ENCODE data around the gene SLC16A13. TPM values are rescaled to one million over a fixed set of nuclear protein-coding genes. Genes with fewer than 3 reads are reported as not detected.

SLC16A13 gene
- total RNA-seq, 2 experiments from 2014 or later = 8.3 to 9.6 TPM

DNA sequence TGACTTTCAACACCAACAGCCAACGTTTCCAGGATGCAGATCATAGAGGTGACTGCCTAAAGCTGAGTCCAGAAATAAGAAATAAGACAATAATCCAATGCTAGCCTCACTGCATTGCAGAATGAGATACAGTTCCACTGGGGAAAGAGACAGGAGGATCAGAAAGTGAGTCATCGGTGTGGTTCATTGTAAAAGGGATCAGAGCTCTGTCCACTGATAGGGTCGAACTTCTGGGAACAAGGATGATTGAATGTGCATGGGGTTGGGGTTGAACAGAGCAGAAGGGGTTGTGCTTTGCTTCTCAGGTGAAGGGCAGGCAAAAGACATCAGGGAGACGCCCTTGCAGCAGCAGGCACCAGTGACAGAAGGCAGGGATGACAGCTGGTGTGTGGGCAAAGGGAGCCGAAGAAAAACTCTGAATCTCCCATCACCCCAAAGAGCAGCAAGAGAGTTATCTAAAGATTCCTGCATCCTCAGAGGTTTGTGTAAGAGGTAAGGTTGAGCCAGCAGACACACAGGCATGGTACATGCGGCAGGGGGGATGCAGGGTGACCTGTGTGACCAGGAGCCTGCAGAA, 27.8 kb downstream of the SLC16A13 start:
- no peaks in the 10 kb centered on the region for H3K27me3 Mint-ChIP-seq
- H3K4me1 Mint-ChIP-seq = peaks cover 25% of the 10 kb centered on the region
- no peak overlapping the region for H3K4me3 Mint-ChIP-seq
- ATAC-seq = no peak
- CTCF ChIA-PET = interaction anchor here (0.6 to 3.1 kb wide), 4 partner anchors 11 to 927 kb away, joined by 3 to 13 read pairs (median 3); partner anchors contain the start of gene CLEC10A
- H3K27ac Mint-ChIP-seq = no peak overlapping the region
- intact Hi-C loops (cut with DNase I, micrococcal nuclease) = no loop called here
- H3K36me3 Mint-ChIP-seq (ENCODE audit: low read depth) = no peaks in the 10 kb centered on the region
- H3K9me3 Mint-ChIP-seq (ENCODE audit: low read depth) = peaks cover 5% of the 10 kb centered on the region
- DNase-seq = no peak
- POLR2A ChIA-PET = no interaction called here

DNA sequence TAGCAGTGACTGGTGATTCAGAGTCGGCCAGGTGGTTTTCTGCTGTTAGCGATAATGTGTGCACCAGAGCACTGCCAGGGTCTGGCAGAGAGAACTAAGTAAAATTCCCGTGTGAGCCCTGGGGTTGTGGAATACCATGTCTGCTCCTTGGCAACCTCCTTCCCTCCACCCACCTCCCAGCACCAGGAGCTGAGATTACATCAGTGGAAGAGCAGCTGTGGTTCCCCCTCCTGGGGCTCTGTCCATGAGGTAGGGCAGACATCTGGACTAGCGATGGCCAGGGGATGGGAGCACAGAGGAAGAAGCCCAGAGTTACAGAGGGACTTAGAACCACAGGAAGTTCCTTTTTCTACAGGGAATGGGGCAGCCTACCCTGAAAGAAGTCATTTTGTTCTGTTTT, 28.4 kb downstream of the SLC16A13 start:
- no peak overlapping the region for H3K27ac Mint-ChIP-seq
- H3K9me3 Mint-ChIP-seq (ENCODE audit: low read depth) = peaks cover 9% of the 10 kb centered on the region
- intact Hi-C loops (cut with DNase I, micrococcal nuclease) = no loop called here
- ChIA-PET CTCF (interaction anchor here (0.6 to 3.1 kb wide), 3 partner anchors 12 to 928 kb away, joined by 3 to 13 read pairs (median 3); partner anchors contain the start of gene CLEC10A), POLR2A (no interaction called here)
- H3K4me3 Mint-ChIP-seq = no peak overlapping the region
- no peaks in the 10 kb centered on the region for H3K27me3 Mint-ChIP-seq
- no peaks in the 10 kb centered on the region for H3K36me3 Mint-ChIP-seq (ENCODE audit: low read depth)
- DNase-seq (no peak), ATAC-seq (no peak)
- peaks cover 19% of the 10 kb centered on the region for H3K4me1 Mint-ChIP-seq

DNA sequence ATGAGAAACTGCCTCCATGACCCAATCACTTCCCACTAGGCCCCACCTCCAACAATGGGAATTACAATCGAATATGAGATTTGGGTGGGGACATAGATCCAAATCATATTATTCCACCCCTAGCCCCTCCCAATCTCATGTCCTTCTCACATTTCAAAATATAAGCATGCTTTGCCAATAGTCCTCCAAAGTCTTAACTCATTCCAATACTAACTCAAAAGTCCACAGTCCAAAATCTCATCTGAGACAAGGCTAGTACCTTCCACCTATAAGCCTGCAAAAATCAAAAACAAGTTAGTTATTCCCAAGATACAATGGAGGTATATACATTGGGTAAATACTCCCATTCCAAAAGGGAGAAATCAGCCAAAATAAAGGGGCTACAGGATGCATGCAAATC, 31.4 kb downstream of the SLC16A13 start:
- no peak for ATAC-seq

DNA sequence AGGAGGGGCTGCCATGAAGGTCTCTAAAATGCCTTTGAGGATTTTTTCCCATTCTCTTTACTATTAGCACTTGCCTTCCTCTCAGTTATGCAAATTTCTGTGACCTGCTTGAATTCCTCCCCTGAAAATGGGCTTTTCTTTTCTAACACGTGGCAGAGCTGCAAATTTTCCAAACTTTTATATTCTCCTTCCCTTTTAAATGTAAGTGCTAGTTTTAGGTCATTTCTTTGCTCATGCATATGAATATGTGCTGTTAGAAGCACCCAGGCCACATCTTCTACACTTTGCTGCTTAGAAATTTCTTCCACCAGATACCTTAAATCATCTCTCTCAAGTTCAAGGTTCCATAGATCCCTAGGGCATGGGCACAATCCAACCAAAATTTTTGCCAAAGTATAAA, 32.5 kb downstream of the SLC16A13 start:
- POLR2A ChIA-PET = no interaction called here
- no peak overlapping the region for H3K27ac Mint-ChIP-seq
- DNase-seq = no peak
- no peak for ATAC-seq
- intact Hi-C loops (cut with DNase I, micrococcal nuclease) = no loop called here
- CTCF ChIA-PET = no interaction called here
- no peaks in the 10 kb centered on the region for H3K36me3 Mint-ChIP-seq (ENCODE audit: low read depth)
- H3K4me1 Mint-ChIP-seq = no peaks in the 10 kb centered on the region
- H3K27me3 Mint-ChIP-seq = peaks cover 2% of the 10 kb centered on the region
- no peak overlapping the region for H3K4me3 Mint-ChIP-seq
- peaks cover 9% of the 10 kb centered on the region for H3K9me3 Mint-ChIP-seq (ENCODE audit: low read depth)

More for the DNA sequence above, 31.4 kb downstream of the SLC16A13 start:
- no peaks in the 10 kb centered on the region for H3K27me3 Mint-ChIP-seq
- no peak for DNase-seq
- peaks cover 9% of the 10 kb centered on the region for H3K9me3 Mint-ChIP-seq (ENCODE audit: low read depth)
- no peak overlapping the region for H3K4me3 Mint-ChIP-seq
- H3K4me1 Mint-ChIP-seq = no peaks in the 10 kb centered on the region
- ChIA-PET POLR2A (no interaction called here), CTCF (no interaction called here)
- no peak overlapping the region for H3K27ac Mint-ChIP-seq
- H3K36me3 Mint-ChIP-seq (ENCODE audit: low read depth) = no peaks in the 10 kb centered on the region
- intact Hi-C loops (cut with DNase I, micrococcal nuclease) = no loop called here

DNA sequence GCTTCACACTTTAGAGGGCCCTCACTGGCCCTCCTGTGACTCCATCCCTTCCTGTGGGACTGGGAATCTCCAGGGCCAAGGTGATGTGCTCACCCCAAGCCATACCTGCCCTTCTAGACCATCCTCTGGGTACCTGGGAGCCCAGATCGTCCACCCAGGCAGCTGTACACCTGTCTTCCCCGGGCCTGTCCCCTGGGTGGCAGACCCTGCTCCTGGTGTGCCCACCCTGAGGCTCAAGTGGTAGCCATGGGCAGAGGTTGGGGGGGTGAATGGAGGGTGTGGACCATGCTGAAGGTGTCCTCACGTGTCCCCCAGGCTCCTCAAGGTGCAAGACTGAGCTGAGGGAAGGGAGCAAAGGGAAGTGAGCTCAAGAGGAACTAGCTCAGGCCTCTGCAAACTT, 34.9 kb downstream of the SLC16A13 start:
- Mint-ChIP-seq H3K27ac (no peak overlapping the region), H3K36me3 (ENCODE audit: low read depth) (no peaks in the 10 kb centered on the region), H3K4me1 (no peaks in the 10 kb centered on the region), H3K9me3 (ENCODE audit: low read depth) (peaks cover 9% of the 10 kb centered on the region), H3K4me3 (no peak overlapping the region), H3K27me3 (peaks cover 2% of the 10 kb centered on the region)
- ATAC-seq = no peak
- no peak for DNase-seq
- intact Hi-C loops (cut with DNase I, micrococcal nuclease) = no loop called here
- POLR2A ChIA-PET = no interaction called here
- CTCF ChIA-PET = no interaction called here

DNA sequence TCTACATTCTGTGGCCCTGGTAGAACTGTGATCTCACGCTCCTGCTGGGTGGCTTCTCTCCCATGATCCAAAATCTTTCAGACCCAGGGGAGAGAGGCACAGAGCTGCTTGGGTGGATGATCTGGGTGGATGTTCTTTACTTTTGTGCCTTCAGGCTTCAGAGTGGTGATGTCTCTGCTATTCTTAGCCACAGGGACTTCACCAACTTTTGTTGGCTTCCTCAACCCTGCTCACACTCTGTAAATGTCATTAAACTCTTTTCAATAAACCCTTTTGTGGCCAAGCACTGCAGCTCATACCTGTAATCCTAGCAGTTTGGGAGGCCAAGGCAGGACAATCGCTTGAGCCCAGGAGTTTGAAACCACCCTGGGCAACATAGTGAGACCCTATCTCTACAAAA, 36.6 kb downstream of the SLC16A13 start:
- DNase-seq (no peak), ATAC-seq (no peak)
- peaks cover 2% of the 10 kb centered on the region for H3K27me3 Mint-ChIP-seq
- POLR2A ChIA-PET = no interaction called here
- H3K36me3 Mint-ChIP-seq (ENCODE audit: low read depth) = no peaks in the 10 kb centered on the region
- CTCF ChIA-PET = interaction anchor here (0.8 kb wide), 1 partner anchor 60 kb away, joined by 4 read pairs; no protein-coding TSS in a partner anchor
- H3K4me3 Mint-ChIP-seq = no peak overlapping the region
- no peak overlapping the region for H3K27ac Mint-ChIP-seq
- H3K4me1 Mint-ChIP-seq = no peaks in the 10 kb centered on the region
- peaks cover 9% of the 10 kb centered on the region for H3K9me3 Mint-ChIP-seq (ENCODE audit: low read depth)
- intact Hi-C loops (cut with DNase I, micrococcal nuclease) = no loop called here

DNA sequence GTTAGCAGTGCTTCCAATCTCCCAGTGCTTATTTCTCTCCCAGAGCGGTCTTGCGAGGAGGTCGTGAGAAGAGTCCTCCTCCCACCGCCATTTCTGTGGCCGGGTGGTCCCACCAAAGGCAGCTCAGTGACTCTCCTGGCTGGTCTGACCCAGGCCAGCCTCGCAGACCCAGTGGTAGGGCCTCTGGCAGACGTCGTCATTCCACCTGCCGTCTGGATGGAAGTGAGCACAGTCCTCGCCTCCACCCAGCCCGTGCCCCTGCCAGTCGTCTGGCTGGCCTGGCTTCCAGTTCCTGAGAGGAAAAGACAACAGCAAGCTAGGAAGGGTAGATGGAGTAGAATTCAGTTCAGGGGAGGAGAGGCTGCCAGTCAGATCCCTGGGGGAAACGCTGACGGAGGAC, 39.1 kb downstream of the SLC16A13 start:
- no peak for DNase-seq
- H3K4me1 Mint-ChIP-seq = no peaks in the 10 kb centered on the region
- CTCF ChIA-PET = interaction anchor here (0.7 to 1.2 kb wide), 3 partner anchors 14 to 67 kb away, joined by 3 to 4 read pairs (median 4); no protein-coding TSS in a partner anchor
- peaks cover 2% of the 10 kb centered on the region for H3K27me3 Mint-ChIP-seq
- intact Hi-C loops (cut with DNase I, micrococcal nuclease) = no loop called here
- H3K27ac Mint-ChIP-seq = no peak overlapping the region
- no peak overlapping the region for H3K4me3 Mint-ChIP-seq
- POLR2A ChIA-PET = no interaction called here
- H3K36me3 Mint-ChIP-seq (ENCODE audit: low read depth) = no peaks in the 10 kb centered on the region
- no peak for ATAC-seq
- H3K9me3 Mint-ChIP-seq (ENCODE audit: low read depth) = no peaks in the 10 kb centered on the region

DNA sequence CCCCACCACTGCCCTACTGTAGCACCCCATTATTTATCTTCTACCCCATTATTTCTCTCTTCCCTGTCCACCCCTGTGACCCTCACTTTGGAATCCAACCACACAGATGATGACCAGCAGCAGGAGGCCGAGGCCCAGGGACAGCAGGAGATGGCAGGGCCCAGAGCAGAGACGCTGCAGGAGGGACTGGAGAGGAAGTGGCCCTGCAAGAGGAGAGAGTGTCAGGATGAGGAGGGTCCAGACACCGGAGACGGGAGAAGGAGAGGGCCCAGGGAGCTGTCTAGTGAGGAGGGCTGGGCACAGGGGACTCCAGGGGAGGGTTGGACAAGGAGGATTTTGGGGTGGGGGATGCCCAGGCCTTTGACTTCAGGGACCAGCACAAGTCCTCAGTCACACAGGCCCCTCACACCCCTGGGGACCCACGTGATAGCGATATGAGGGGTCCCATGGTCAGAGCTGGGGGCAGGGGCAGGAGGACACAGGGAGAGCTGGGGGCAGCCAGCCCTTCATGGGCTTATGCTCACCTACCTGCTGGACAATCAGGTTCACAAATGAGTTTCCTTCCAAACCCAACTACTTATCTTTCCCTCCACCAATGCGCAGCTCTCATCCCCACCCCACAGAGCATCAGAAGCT, 42.2 kb downstream of the SLC16A13 start:
- CTCF ChIA-PET = no interaction called here

DNA sequence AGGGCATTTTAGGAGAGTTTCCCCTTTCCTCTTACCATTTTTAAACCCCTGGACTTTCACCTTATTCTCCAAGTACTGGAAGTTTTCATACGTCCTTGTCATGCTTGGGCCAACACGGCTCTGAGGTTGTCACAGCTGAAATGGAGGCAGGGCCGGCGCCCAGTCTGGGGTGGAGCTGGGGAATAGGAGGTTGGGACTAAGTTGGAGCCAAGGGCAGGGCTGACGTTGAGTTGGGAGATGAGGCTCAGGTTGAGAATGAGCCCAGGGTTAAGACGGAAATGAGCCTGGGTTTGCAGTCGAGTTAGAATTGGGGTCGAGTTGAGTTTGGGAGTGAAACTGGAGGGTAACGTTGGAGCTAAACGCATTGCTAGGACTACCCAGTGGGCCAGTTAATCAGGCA, 42.9 kb downstream of the SLC16A13 start:
- ATAC-seq (no peak), DNase-seq (no peak)
- Mint-ChIP-seq H3K4me3 (no peak overlapping the region), H3K36me3 (ENCODE audit: low read depth) (no peaks in the 10 kb centered on the region), H3K27me3 (no peaks in the 10 kb centered on the region), H3K9me3 (ENCODE audit: low read depth) (no peaks in the 10 kb centered on the region), H3K27ac (peak overlapping the region; percentile 3), H3K4me1 (peaks cover 14% of the 10 kb centered on the region)
- intact Hi-C loops (cut with DNase I, micrococcal nuclease) = no loop called here
- ChIA-PET POLR2A (no interaction called here), CTCF (interaction anchor here (1.0 kb wide), 1 partner anchor 55 kb away, joined by 3 read pairs; no protein-coding TSS in a partner anchor)

More for the DNA sequence above, 42.2 kb downstream of the SLC16A13 start:
- peaks cover 10% of the 10 kb centered on the region for H3K4me1 Mint-ChIP-seq
- H3K9me3 Mint-ChIP-seq (ENCODE audit: low read depth) = no peaks in the 10 kb centered on the region
- no peaks in the 10 kb centered on the region for H3K36me3 Mint-ChIP-seq (ENCODE audit: low read depth)
- H3K27ac Mint-ChIP-seq = no peak overlapping the region
- intact Hi-C loops (cut with DNase I, micrococcal nuclease) = no loop called here
- no peak for ATAC-seq
- DNase-seq = no peak
- H3K4me3 Mint-ChIP-seq = no peak overlapping the region
- POLR2A ChIA-PET = no interaction called here
- H3K27me3 Mint-ChIP-seq = peaks cover 1% of the 10 kb centered on the region

DNA sequence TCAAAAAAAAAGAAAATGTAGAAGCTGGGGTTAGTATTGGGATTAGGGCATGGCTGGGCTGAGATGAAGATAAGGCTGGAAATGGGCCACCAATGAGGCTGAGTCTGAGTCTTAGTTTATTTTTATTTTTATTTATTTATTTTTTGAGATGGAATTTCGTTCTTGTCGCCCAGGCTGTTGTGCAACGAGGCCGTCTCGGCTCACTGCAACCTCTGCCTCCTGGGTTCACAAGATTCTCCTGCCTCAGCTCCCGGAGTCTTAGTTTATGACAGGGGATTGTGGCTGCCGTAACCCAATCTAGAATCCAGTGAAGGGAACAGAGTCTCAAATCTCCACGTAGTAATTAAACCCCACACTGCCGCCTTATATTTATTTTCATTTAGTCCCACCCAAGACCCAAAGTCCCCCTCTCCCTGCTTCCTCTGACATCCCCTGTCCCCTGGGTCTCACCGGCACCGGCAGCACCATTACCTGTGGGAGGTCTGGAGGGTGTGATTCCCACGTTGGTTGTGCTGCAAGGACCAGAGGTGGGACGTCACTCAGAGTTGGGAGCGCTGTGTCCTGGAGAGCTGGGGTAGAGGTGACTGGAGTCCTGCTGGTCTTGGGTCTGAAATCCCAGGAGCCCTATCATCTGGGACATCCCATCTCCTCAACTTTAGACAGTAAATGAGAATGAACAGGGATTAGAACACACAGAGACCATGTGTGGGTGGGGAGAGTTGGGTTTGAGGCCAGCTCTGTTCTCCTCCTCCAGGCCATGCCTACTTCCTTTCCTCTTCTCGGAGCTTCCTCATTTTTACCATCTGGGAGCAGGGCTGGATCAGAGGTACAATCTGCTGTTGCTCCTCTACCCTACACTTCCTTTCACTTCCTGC, 44.0 kb downstream of the SLC16A13 start, which contains the start of gene CLEC10A:
Gene CLEC10A (minus strand): TSS at position 671 of the 875 bp plus-strand sequence. CDS start 1,439 bp downstream, outside the sequence.
- ATAC-seq (no peak), DNase-seq (no peak)
- Mint-ChIP-seq H3K4me3 (no peak within 1 kb of the TSS), H3K27ac (no peak within 1 kb of the TSS), H3K9me3 (ENCODE audit: low read depth) (no peaks in the 10 kb centered on the region), H3K36me3 (ENCODE audit: low read depth) (no peaks in the 10 kb centered on the region), H3K27me3 (peaks cover 1% of the 10 kb centered on the region), H3K4me1 (peaks cover 21% of the 10 kb centered on the region)
- ChIA-PET POLR2A (no interaction called here), CTCF (interaction anchor here (0.5 to 1.0 kb wide), 3 partner anchors 16 to 59 kb away, joined by 3 read pairs; no protein-coding TSS in a partner anchor)
- intact Hi-C loops (cut with DNase I, micrococcal nuclease) = no loop called here

DNA sequence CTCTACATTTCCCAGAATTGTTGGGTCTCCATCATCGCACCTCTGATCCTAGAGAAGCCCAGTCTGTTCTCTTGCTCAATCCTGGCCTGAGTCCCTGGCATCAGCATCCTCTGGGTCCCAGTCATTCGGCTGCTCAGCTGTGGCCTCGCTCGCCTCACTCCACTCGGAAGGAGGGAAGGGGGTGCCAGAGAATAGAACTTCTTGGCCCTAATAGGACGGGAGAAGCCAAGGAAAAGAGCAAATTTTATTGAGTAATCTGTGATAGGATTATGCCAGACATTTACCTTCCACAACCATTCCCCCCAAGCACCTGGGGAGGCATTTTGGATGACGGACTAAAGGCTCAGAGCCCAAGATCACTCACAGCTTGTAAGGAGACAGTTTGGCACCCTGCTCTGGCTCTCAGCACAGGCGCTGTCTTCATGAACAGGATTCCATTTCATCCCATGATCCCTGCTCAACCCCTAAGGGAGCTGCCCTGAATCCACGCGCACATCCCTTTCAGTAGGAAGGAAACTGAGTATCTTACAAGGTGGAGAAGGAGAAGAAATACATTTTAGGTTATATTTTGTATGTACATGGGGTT, 44.7 kb downstream of the SLC16A13 start:
- CTCF ChIA-PET = interaction anchor here (0.7 kb wide), 1 partner anchor 58 kb away, joined by 3 read pairs; no protein-coding TSS in a partner anchor
- H3K36me3 Mint-ChIP-seq (ENCODE audit: low read depth) = no peaks in the 10 kb centered on the region
- DNase-seq = no peak
- H3K4me1 Mint-ChIP-seq = peaks cover 21% of the 10 kb centered on the region
- POLR2A ChIA-PET = no interaction called here
- peaks cover 1% of the 10 kb centered on the region for H3K27me3 Mint-ChIP-seq
- intact Hi-C loops (cut with DNase I, micrococcal nuclease) = no loop called here
- no peak for ATAC-seq
- no peak overlapping the region for H3K27ac Mint-ChIP-seq
- H3K9me3 Mint-ChIP-seq (ENCODE audit: low read depth) = no peaks in the 10 kb centered on the region
- H3K4me3 Mint-ChIP-seq = no peak overlapping the region
